AG09309 (cell line): ENCODE results near the gene RHBDL2.
A peak's percentile ranks its signal among the peaks of the same experiment; 100 is the strongest.

ENCODE experiments used
- DNase-seq: peaks from one replicate; pipeline ENCODE4 v3.0.0-alpha.2; 2010; ENCODE audit warnings: low read depth
- H3K4me3 ChIP-seq: 2 replicates; pipeline ENCODE4 v1.5.1; 2011; ENCODE audit warnings: mild to moderate bottlenecking, low read depth, low read length, moderate library complexity; ENCODE audit not compliant: control insufficient read depth
- CTCF ChIP-seq: IDR thresholded peaks from 2 replicates; pipeline ENCODE4 v1.5.1; 2011; ENCODE audit warnings: mild to moderate bottlenecking, low read depth, low read length, inconsistent platforms; ENCODE audit not compliant: insufficient read depth, control insufficient read depth; ENCODE audit errors: missing control alignments

RHBDL2 gene

GRCh38 chr1:38870996-38871395 is 70.6 kb downstream of the RHBDL2 start:
- DNase-seq = no peak
- no peak for TF ChIP-seq CTCF
- no peak overlapping the region for H3K4me3 ChIP-seq

GRCh38 chr1:38867208-38867607 is 74.4 kb downstream of the RHBDL2 start:
- no peak for TF ChIP-seq CTCF
- DNase-seq = no peak
- H3K4me3 ChIP-seq = no peak overlapping the region

- no peak for TF ChIP-seq CTCF
- no peak for DNase-seq
- H3K4me3 ChIP-seq = no peak overlapping the region
Measured at GRCh38 chr1:38865112-38865715, 76.4 kb downstream of the RHBDL2 start.

- TF ChIP-seq CTCF = no peak
- no peak for DNase-seq
- peak overlapping the region; percentile 74 for H3K4me3 ChIP-seq
Measured at GRCh38 chr1:38860454-38860795, 81.2 kb downstream of the RHBDL2 start.

GRCh38 chr1:38859561-38860453 is 81.8 kb downstream of the RHBDL2 start, which contains the start of gene RRAGC:
Gene RRAGC (minus strand): TSS chr1:38859772. CDS start chr1:38859646, 126 bp downstream.
- no peak for TF ChIP-seq CTCF
- H3K4me3 ChIP-seq = peak within 1 kb of the TSS; percentile 94
- peak; percentile 89 for DNase-seq

GRCh38 chr1:38858833-38859560 is 82.6 kb downstream of the RHBDL2 start:
- no peak for DNase-seq
- H3K4me3 ChIP-seq = peak overlapping the region; percentile 94
- no peak for TF ChIP-seq CTCF
